K562 (cell line): ENCODE results near the gene EPB41L4A.

Experiments used
- ELF4 ChIP-seq: fragments of 450-650 bp; formaldehyde crosslinking; IDR thresholded peaks from 2 replicates; pipeline ENCODE4 v1.4.0; 2022; ENCODE audit warnings: missing genetic modification characterization
- EZH2 ChIP-seq: IDR thresholded peaks from 2 replicates; pipeline ENCODE4 v1.6.1; 2012; ENCODE audit warnings: low read depth, mild to moderate bottlenecking, inconsistent platforms, low read length, borderline replicate concordance
- PCBP1 ChIP-seq: fragments of 200-400 bp; formaldehyde crosslinking; IDR thresholded peaks from 2 replicates; pipeline ENCODE4 v1.6.1; 2018; ENCODE audit warnings: mild to moderate bottlenecking, low read depth, low read length; ENCODE audit not compliant: poor library complexity, severe bottlenecking
- PHF20 ChIP-seq: fragments of 450-650 bp; IDR thresholded peaks from 2 replicates; pipeline ENCODE4 v1.6.1; 2018; ENCODE audit not compliant: partially characterized antibody
- POLR2A ChIP-seq: fragments of 450-650 bp; conservative IDR thresholded peaks from 2 replicates; pipeline ENCODE4 v1.6.1; 2016
- YY1 ChIP-seq, 3 experiments: IDR thresholded peaks; 2 replicates each; pipeline ENCODE4 v1.6.1; 2011; ENCODE audit warnings: low read length in 2 of 3, mild to moderate bottlenecking in 2 of 3, moderate library complexity in 2 of 3, borderline replicate concordance in 1 of 3, control low read depth in 1 of 3, low read depth in 1 of 3; ENCODE audit not compliant: insufficient read depth in 3 of 3, insufficient replicate concordance in 2 of 3, control insufficient read depth in 1 of 3, insufficient read length in 1 of 3; ENCODE audit errors: extremely low read depth in 1 of 3

- no peak for TF ChIP-seq PCBP1
- no peak for TF ChIP-seq PHF20
- TF ChIP-seq YY1 (IDR thresholded peaks at IDR 0.05; ENCODE audit: borderline replicate concordance in 1 of 3, control insufficient read depth in 1 of 3, extremely low read depth in 1 of 3, insufficient read depth in 3 of 3, insufficient read length in 1 of 3, insufficient replicate concordance in 2 of 3, low read depth in 1 of 3, low read length in 2 of 3): no peak
- no peak for TF ChIP-seq POLR2A
- TF ChIP-seq EZH2: no peak
- TF ChIP-seq ELF4: no peak
Measured at GRCh38 chr5:112374818-112375217, 44.3 kb downstream of the EPB41L4A start.
